AG10803 (cell line): ENCODE results near the gene CASTOR1.

Experiments
- DNase-seq: peaks from one replicate; pipeline ENCODE4 v3.0.0; 2010; ENCODE audit warnings: low read depth
- H3K4me3 ChIP-seq: 2 replicates; pipeline ENCODE4 v1.5.1; 2011; ENCODE audit warnings: mild to moderate bottlenecking, low read length, control low read depth
- TF ChIP-seq, protein P1 (sequence below): conservative IDR thresholded peaks from 2 replicates; pipeline ENCODE4 v1.5.1; 2011; ENCODE audit warnings: mild to moderate bottlenecking, low read length, control low read depth, inconsistent platforms

Gene CASTOR1

DNA sequence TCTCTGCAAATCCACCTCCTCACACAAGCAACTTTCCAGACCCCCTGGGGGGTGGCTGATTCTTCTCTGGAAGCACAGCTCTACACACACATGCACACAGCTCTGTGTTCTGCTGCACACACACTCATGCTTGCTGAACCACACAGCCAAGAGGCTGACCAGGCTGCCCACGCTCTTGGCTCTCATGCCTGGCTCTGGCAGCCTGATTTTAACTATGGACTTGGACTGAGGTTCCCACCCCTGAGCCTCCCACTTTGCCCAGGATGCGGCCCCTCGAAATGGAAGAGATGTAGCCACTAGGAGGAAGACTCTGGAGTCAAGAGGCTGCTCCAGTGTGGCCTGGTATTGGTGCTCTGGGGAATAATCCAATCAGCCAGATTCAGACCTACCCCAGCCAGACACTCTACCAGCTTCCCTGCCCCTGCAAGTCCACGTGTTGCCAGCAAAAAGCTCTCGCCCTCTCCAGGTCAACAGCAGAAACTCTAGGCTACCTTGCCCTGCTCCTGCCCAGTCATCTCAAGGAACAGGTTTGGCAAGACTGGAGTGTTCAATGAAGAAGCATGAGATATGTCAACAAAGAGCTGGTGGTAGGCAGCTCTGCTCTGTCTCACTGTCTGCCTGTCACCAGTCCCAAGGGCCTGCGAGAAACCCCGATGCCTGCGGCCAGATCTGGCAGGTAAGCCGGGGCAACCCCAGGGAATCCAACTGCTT lies 8.8 kb upstream of the CASTOR1 start:
- H3K4me3 ChIP-seq = no peak overlapping the region

DNA sequence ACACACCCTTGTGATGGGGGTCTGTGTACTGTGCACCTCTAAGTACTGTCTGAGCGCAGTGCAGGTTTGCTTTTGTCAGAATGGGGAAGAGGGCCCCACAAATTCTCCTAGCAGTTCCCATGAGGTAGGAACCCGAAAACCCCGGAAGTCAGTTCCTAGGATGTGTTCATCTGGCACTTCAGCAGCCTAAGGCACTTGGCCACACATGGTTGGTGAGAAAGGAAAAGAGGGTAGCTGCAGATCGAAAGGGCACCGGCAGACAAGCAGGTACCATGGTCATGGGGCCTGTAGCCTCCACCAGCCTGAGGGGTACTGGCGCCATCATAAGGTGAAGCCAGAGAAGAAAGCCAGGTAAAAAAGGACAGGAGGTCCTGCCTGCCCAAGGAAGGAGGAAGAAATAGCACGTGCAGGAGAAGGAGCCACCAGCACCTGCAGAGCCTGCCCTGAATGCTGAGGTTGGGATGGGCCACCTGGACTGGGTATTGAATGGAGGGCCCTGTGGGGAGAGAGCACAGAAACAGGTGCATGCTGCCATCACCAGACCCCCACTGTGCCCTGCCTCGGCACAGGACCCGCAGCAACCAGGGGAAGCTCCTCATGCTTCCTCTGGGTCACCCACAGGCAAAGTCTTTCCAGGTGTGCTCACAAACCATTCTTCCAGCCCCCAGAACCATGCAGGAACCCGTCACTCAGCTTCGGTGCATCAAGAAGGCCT lies 8.1 kb upstream of the CASTOR1 start:
- no peak overlapping the region for H3K4me3 ChIP-seq
- DNase-seq = no peak
- TF ChIP-seq, protein P1, sequence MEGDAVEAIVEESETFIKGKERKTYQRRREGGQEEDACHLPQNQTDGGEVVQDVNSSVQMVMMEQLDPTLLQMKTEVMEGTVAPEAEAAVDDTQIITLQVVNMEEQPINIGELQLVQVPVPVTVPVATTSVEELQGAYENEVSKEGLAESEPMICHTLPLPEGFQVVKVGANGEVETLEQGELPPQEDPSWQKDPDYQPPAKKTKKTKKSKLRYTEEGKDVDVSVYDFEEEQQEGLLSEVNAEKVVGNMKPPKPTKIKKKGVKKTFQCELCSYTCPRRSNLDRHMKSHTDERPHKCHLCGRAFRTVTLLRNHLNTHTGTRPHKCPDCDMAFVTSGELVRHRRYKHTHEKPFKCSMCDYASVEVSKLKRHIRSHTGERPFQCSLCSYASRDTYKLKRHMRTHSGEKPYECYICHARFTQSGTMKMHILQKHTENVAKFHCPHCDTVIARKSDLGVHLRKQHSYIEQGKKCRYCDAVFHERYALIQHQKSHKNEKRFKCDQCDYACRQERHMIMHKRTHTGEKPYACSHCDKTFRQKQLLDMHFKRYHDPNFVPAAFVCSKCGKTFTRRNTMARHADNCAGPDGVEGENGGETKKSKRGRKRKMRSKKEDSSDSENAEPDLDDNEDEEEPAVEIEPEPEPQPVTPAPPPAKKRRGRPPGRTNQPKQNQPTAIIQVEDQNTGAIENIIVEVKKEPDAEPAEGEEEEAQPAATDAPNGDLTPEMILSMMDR = no peak

More for the DNA sequence above, 8.8 kb upstream of the CASTOR1 start:
- TF ChIP-seq, protein P1 = no peak
- no peak for DNase-seq

DNA sequence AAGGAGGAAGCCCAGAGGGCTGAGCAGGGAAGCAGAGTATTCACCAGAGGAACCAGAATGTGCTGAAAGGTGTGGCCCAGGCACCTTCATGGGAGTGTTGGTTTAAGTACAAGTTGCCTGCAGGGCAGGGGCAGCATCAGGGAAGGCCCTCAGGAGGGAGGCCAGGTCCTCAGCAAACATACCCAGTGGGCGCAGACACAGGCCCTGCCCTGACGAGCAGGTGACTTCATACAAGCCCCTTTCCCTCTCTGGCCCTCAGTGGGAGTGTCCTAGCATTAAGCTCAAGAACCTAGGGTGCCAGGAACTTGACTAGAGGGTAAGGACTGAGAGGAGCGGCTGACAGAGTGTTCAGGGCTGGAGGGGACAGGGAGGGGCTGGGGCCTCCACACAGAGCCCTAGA lies 7.5 kb upstream of the CASTOR1 start:
- no peak for DNase-seq
- TF ChIP-seq, protein P1 = no peak

DNA sequence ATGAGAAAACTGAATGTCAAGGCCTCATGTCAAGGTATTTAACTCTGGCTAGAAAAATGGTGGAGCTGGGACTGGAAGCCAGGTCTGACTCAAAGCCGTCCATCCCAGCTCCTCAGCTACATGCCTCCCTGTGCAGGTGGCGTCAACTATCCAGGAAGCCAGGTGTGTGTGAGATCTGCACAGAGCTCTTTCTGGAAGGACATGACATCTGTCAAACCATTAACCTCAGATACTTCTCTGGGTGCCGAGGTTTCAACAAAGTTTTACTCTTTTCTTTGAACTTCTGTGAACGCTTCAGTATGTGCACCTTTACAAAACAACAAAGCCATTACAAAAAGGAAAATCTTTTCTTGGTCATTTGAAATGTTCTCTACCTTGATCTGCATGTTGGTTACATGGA lies 7.0 kb upstream of the CASTOR1 start:
- H3K4me3 ChIP-seq = no peak overlapping the region
- TF ChIP-seq, protein P1 = no peak
- no peak for DNase-seq

More for the DNA sequence above, 7.5 kb upstream of the CASTOR1 start:
- no peak overlapping the region for H3K4me3 ChIP-seq

DNA sequence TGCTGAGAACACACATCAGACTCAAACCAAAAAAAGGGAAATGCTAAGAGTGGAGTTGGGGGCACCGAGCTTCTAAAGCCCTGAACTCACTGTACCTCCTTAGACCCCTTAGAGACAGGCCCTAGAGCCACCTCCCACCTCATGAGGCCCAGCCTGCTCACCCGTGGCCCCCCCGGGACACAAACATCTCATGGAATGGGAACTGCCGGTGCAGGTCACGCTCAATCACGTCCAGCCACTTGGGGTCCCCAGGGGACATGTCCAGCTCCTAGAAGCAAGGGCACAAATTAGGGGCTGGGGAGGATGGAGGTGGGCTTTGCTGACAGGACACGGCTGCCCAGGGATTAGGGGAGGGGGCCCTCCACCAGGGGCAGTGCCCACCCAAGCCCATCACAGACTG lies 6.3 kb upstream of the CASTOR1 start:
- DNase-seq = no peak
- TF ChIP-seq, protein P1 = no peak
- no peak overlapping the region for H3K4me3 ChIP-seq

DNA sequence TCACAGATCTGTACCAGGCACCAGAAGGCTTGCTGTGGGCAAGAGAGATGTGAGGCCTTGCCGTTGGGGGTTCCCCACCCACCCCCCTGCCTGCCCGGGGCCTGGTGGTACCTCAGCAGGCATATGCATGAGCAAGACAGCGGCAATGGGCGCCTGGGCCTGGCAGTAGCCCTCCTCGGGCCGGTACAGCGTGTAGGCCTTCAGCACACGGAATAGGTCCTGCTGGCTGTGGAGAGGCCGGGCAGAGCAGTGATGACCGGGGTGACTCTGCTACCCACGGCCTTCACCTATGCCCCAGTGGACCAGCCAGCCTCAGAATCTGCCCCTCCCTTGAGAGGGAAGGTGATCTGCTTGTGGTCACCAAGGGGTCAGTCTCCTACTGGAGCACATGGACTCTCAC lies 5.5 kb upstream of the CASTOR1 start:
- no peak for DNase-seq
- no peak overlapping the region for H3K4me3 ChIP-seq
- TF ChIP-seq, protein P1 = no peak

DNA sequence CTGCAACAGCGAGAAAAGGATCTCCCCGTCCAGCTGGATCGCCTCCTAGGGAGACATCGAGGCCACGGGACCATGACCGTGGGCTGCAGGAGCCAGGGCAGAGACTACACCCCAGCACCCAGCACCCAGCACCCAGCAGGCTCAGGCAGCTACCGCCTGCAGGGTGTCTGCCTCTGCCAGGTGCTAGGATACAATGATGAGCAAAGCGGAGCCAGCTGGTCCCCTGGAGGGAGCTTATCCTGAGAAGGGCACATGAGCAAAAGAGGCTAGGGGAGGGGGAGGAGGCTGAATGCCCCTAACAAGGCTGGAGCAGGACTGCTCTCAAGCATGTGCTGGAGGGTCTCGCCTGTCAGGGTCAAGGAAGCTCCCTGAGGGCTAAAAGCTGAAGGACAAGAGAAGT lies 4.8 kb upstream of the CASTOR1 start:
- H3K4me3 ChIP-seq = no peak overlapping the region
- TF ChIP-seq, protein P1 = no peak
- no peak for DNase-seq
